Uterus (tissue), 2 donors: Measurements from ENCODE around the gene TLR6.

Experiments
- POLR2A ChIP-seq, 2 donors: fragments of 450-650 bp; IDR thresholded peaks; one replicate each; pipeline ENCODE4 v1.6.1; 2016; ENCODE audit warnings: antibody characterized with exemption in 2 of 2, mild to moderate bottlenecking in 1 of 2, moderate library complexity in 1 of 2
- TF ChIP-seq, protein P1 (sequence below), 4 experiments: fragments of 200-600 bp in 2 of 4; fragments of 450-650 bp in 2 of 4; sonication (generic) in 2 of 4; IDR thresholded peaks; one replicate each; pipeline ENCODE4 v1.5.1; 2016 to 2019; ENCODE audit warnings: antibody characterized with exemption in 4 of 4, mild to moderate bottlenecking in 2 of 4, moderate library complexity in 1 of 4

DNA sequence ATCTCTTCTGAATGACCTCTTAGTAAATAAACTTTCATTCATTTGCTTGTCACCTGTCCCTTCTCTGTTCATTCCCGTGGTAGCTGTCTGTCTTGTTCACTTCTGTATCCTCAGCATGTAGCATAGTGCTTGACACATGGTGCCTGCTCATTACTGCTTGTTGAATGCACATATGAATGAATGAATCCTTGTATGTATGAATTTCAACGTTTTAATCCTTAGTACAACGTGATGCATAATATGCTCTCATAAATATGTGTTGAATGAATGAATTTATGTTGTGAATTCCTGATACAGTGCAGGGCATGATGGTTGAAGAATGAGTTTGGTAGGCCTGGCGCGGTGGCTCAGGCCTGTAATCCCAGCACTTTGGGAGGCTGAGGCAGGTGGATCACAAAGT is 76.8 kb downstream of the TLR6 start:
- TF ChIP-seq, protein P1, sequence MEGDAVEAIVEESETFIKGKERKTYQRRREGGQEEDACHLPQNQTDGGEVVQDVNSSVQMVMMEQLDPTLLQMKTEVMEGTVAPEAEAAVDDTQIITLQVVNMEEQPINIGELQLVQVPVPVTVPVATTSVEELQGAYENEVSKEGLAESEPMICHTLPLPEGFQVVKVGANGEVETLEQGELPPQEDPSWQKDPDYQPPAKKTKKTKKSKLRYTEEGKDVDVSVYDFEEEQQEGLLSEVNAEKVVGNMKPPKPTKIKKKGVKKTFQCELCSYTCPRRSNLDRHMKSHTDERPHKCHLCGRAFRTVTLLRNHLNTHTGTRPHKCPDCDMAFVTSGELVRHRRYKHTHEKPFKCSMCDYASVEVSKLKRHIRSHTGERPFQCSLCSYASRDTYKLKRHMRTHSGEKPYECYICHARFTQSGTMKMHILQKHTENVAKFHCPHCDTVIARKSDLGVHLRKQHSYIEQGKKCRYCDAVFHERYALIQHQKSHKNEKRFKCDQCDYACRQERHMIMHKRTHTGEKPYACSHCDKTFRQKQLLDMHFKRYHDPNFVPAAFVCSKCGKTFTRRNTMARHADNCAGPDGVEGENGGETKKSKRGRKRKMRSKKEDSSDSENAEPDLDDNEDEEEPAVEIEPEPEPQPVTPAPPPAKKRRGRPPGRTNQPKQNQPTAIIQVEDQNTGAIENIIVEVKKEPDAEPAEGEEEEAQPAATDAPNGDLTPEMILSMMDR (IDR thresholded peaks at IDR 0.05): no peak
- TF ChIP-seq POLR2A (IDR thresholded peaks at IDR 0.05): no peak
